H1 (cell line): ENCODE data around the gene LIN54. TPM values are rescaled to one million over a fixed set of nuclear protein-coding genes. Genes with fewer than 3 reads are reported as not detected.

Experiments used
- CTCF ChIA-PET: fragments of 300-600 bp; sonication (Branson Sonifier 250); formaldehyde crosslinking; loops from one replicate; lab custom pipeline; 2021; ENCODE audit not compliant: partially characterized antibody; lab: Charles Lee
- POLR2A ChIA-PET: fragments of 300-600 bp; sonication (Branson Sonifier 250); formaldehyde crosslinking; loops from one replicate; lab custom pipeline; 2021; ENCODE audit warnings: inconsistent platforms; ENCODE audit not compliant: partially characterized antibody; lab: Charles Lee
- DNase-seq, 2 experiments: peaks; one replicate each; pipeline versions ENCODE4 v3.0.0 to v3.0.0-alpha.2; 2010 to 2022; ENCODE audit warnings: low spot score in 2 of 2, low read depth in 1 of 2, mixed read lengths in 1 of 2
- FAIRE-seq: peaks from 2 replicates; lab custom pipeline; 2011; peaks lifted over from hg19 to GRCh38; lab: Jason Lieb, UNC
- H2AFZ ChIP-seq: 2 replicates; pipeline ENCODE4 v1.8.1; 2012; ENCODE audit warnings: low read length, inconsistent platforms
- H2AK5ac ChIP-seq: 2 replicates; pipeline ENCODE4 v1.6.1; 2013; ENCODE audit warnings: low read depth, low read length
- H2BK120ac ChIP-seq: replicated peaks from 2 replicates; pipeline ENCODE3; 2013; ENCODE audit warnings: low read depth, low read length, inconsistent platforms
- H2BK12ac ChIP-seq: 2 replicates; pipeline ENCODE4 v1.6.1; 2013; ENCODE audit warnings: low read depth, low read length
- H2BK15ac ChIP-seq: 2 replicates; pipeline ENCODE4 v1.6.1; 2013; ENCODE audit warnings: low read length
- H2BK20ac ChIP-seq: 2 replicates; pipeline ENCODE4 v1.6.1; 2013; ENCODE audit warnings: low read length
- H2BK5ac ChIP-seq: 2 replicates; pipeline ENCODE4 v1.6.1; 2013; ENCODE audit warnings: low read depth, low read length
- H3K14ac ChIP-seq: 2 replicates; pipeline ENCODE4 v1.6.1; 2013; ENCODE audit warnings: inconsistent platforms; ENCODE audit not compliant: insufficient read length
- H3K18ac ChIP-seq: 2 replicates; pipeline ENCODE4 v1.6.1; 2013; ENCODE audit warnings: low read length; ENCODE audit errors: extremely low read depth
- H3K23ac ChIP-seq: 2 replicates; pipeline ENCODE4 v1.6.1; 2013; ENCODE audit warnings: inconsistent platforms; ENCODE audit not compliant: insufficient read length
- H3K23me2 ChIP-seq: 2 replicates; pipeline ENCODE4 v1.6.1; 2013; ENCODE audit warnings: low read depth, low read length
- H3K27ac ChIP-seq: 2 replicates; pipeline ENCODE4 v1.6.1; 2011; ENCODE audit warnings: low read depth, low read length, inconsistent platforms
- H3K27me3 ChIP-seq, 4 experiments: replicated peaks in 1 of 4; 1 replicate in 1 of 4; 2 replicates in 3 of 4; pipeline versions ENCODE4 v1.6.1 to v1.8.1; 2011 to 2013; ENCODE audit warnings: low read length in 3 of 4, mild to moderate bottlenecking in 3 of 4, inconsistent platforms in 2 of 4, mixed read lengths in 2 of 4, moderate library complexity in 1 of 4; ENCODE audit not compliant: control insufficient read depth in 3 of 4, insufficient read depth in 3 of 4; ENCODE audit errors: extremely low read depth in 1 of 4
- H3K36me3 ChIP-seq, 4 experiments: 2 replicates each; pipeline versions ENCODE4 v1.6.1 to v1.8.1; 2011 to 2013; ENCODE audit warnings: mild to moderate bottlenecking in 4 of 4, low read length in 3 of 4, moderate library complexity in 2 of 4, control low read depth in 1 of 4, inconsistent platforms in 1 of 4; ENCODE audit not compliant: insufficient read depth in 4 of 4, control insufficient read depth in 2 of 4
- H3K4ac ChIP-seq: replicated peaks from 2 replicates; pipeline ENCODE3; 2013; ENCODE audit warnings: low read length, low read depth, mixed read lengths, inconsistent platforms; ENCODE audit not compliant: insufficient read length
- H3K4me1 ChIP-seq, 4 experiments: replicated peaks in 1 of 4; 1 replicate in 1 of 4; 2 replicates in 3 of 4; pipeline versions ENCODE4 v1.6.1 to v1.8.1; 2011 to 2013; ENCODE audit warnings: low read length in 3 of 4, inconsistent platforms in 2 of 4, mixed read lengths in 1 of 4; ENCODE audit not compliant: insufficient read depth in 4 of 4, control insufficient read depth in 3 of 4
- H3K4me2 ChIP-seq, 2 experiments: 2 replicates each; pipeline versions ENCODE4 v1.6.1 to v1.8.1; 2011 to 2013; ENCODE audit warnings: low read depth in 2 of 2, low read length in 2 of 2, control low read depth in 1 of 2, inconsistent platforms in 1 of 2, mild to moderate bottlenecking in 1 of 2; ENCODE audit not compliant: insufficient read depth in 1 of 2
- H3K4me3 ChIP-seq, 4 experiments: fragments of 200-600, 300-600 bp in 1 of 4; sonication (generic), shearing (Covaris generic), sonication (Bioruptor Twin) in 1 of 4; 2 replicates each; pipeline versions ENCODE4 v1.5.1 to v1.8.1; 2011 to 2016; ENCODE audit warnings: low read length in 4 of 4, low read depth in 3 of 4, control low read depth in 2 of 4, inconsistent platforms in 2 of 4, mild to moderate bottlenecking in 2 of 4, mixed read lengths in 1 of 4, moderate library complexity in 1 of 4; ENCODE audit not compliant: insufficient read depth in 2 of 4; ENCODE audit errors: extremely low read depth in 1 of 4
- H3K56ac ChIP-seq: replicated peaks from 2 replicates; pipeline ENCODE3; 2013; ENCODE audit warnings: low read depth, mild to moderate bottlenecking, mixed read lengths, low read length, inconsistent platforms; ENCODE audit not compliant: insufficient read length
- H3K79me1 ChIP-seq: 2 replicates; pipeline ENCODE4 v1.6.1; 2013; ENCODE audit warnings: low read depth, low read length, control low read depth
- H3K79me2 ChIP-seq, 2 experiments: 2 replicates each; pipeline versions ENCODE4 v1.6.1 to v1.8.1; 2012 to 2013; ENCODE audit warnings: low read length in 2 of 2, mild to moderate bottlenecking in 2 of 2, inconsistent platforms in 1 of 2; ENCODE audit not compliant: insufficient read depth in 2 of 2, control insufficient read depth in 1 of 2
- H3K9ac ChIP-seq, 4 experiments: replicated peaks in 1 of 4; 1 replicate in 1 of 4; 2 replicates in 3 of 4; pipeline versions ENCODE4 v1.6.1 to v1.8.1; 2011 to 2013; ENCODE audit warnings: low read depth in 3 of 4, low read length in 3 of 4, control low read depth in 2 of 4, mild to moderate bottlenecking in 2 of 4, moderate library complexity in 2 of 4, inconsistent platforms in 1 of 4; ENCODE audit errors: extremely low read depth in 1 of 4
- H3K9me3 ChIP-seq, 2 experiments: 2 replicates each; pipeline versions ENCODE4 v1.6.1 to v1.8.1; 2012 to 2013; ENCODE audit warnings: mild to moderate bottlenecking in 2 of 2, moderate library complexity in 2 of 2, control low read depth in 1 of 2, inconsistent platforms in 1 of 2, low read depth in 1 of 2, low read length in 1 of 2, mixed read lengths in 1 of 2; ENCODE audit not compliant: insufficient read depth in 2 of 2
- H4K20me1 ChIP-seq, 2 experiments: replicated peaks in 1 of 2; 2 replicates each; pipeline versions ENCODE3 to v1.8.1; 2011 to 2013; ENCODE audit warnings: inconsistent platforms in 2 of 2, low read length in 2 of 2, mild to moderate bottlenecking in 1 of 2; ENCODE audit not compliant: insufficient read depth in 2 of 2, control insufficient read depth in 1 of 2
- H4K5ac ChIP-seq: 2 replicates; pipeline ENCODE4 v1.6.1; 2013; ENCODE audit warnings: low read length, low read depth, mixed read lengths, inconsistent platforms; ENCODE audit not compliant: insufficient read length
- H4K8ac ChIP-seq: 2 replicates; pipeline ENCODE4 v1.8.0; 2013; ENCODE audit warnings: mild to moderate bottlenecking, moderate library complexity, low read length, inconsistent platforms; ENCODE audit not compliant: insufficient read depth; ENCODE audit errors: extremely low read depth
- H4K91ac ChIP-seq: replicated peaks from 2 replicates; pipeline ENCODE3; 2013; ENCODE audit warnings: low read length, mixed read lengths, inconsistent platforms; ENCODE audit not compliant: insufficient read length
- CHD1 ChIP-seq: IDR thresholded peaks from 2 replicates; pipeline ENCODE4 v1.6.1; 2012; ENCODE audit warnings: low read depth, low read length, improper control_type of control experiment
- CREB1 ChIP-seq: IDR thresholded peaks from 2 replicates; pipeline ENCODE4 v1.6.1; 2012; ENCODE audit warnings: inconsistent platforms
- JUN ChIP-seq: IDR thresholded peaks from 2 replicates; pipeline ENCODE4 v1.6.1; 2011; ENCODE audit warnings: low read depth, mild to moderate bottlenecking, improper control_type of control experiment, low read length
- NANOG ChIP-seq: IDR thresholded peaks from 2 replicates; pipeline ENCODE4 v1.6.1; 2011; ENCODE audit warnings: low read length, low read depth, mild to moderate bottlenecking, inconsistent platforms; ENCODE audit not compliant: insufficient read depth, poor library complexity, severe bottlenecking
- PHF8 ChIP-seq: fragments of 200-600 bp; sonication (generic); conservative IDR thresholded peaks from 2 replicates; pipeline ENCODE4 v1.7.1; 2012; ENCODE audit warnings: low read depth, mild to moderate bottlenecking, inconsistent platforms, low read length, moderate library complexity
- SIN3A ChIP-seq, 2 experiments: IDR thresholded peaks in 1 of 2; conservative IDR thresholded peaks in 1 of 2; 2 replicates each; pipeline ENCODE4 v1.6.1; 2011 to 2012; ENCODE audit warnings: low read length in 2 of 2, improper control_type of control experiment in 1 of 2, low read depth in 1 of 2, mild to moderate bottlenecking in 1 of 2
- SP1 ChIP-seq: IDR thresholded peaks from 2 replicates; pipeline ENCODE4 v1.6.1; 2011; ENCODE audit warnings: low read depth, low read length
- SRF ChIP-seq: IDR thresholded peaks from 2 replicates; pipeline ENCODE4 v1.6.1; 2011; ENCODE audit warnings: mild to moderate bottlenecking, low read depth, low read length, moderate library complexity
- TAF1 ChIP-seq: IDR thresholded peaks from 2 replicates; pipeline ENCODE4 v1.6.1; 2011; ENCODE audit warnings: mild to moderate bottlenecking, low read depth, low read length
- TAF7 ChIP-seq: optimal IDR thresholded peaks from 2 replicates; pipeline ENCODE3; 2011; ENCODE audit warnings: low read depth, mild to moderate bottlenecking, inconsistent platforms, low read length, moderate library complexity, borderline replicate concordance
- WGBS, 2 experiments: shearing (Covaris generic) in 1 of 2; methylation state at CpG; one replicate each; pipeline versions ENCODE4 v1.1.6 to v1.1.7; 2013 to 2015; ENCODE audit warnings: low lambda C conversion rate in 2 of 2, mixed read lengths in 2 of 2, inconsistent platforms in 1 of 2, low coverage in 1 of 2, missing lambda C conversion rate in 1 of 2; ENCODE audit not compliant: insufficient replicate concordance in 2 of 2, insufficient coverage in 1 of 2, insufficient read length in 1 of 2; ENCODE audit errors: extremely low coverage in 1 of 2, missing lambda C conversion rate in 1 of 2; 5-methylcytosine and 5-hydroxymethylcytosine counted together
- polyA plus RNA-seq, 7 experiments: library from polyadenylated mRNA; depleted of rRNA in 3 of 7; stranded (reverse) in 5 of 7; unstranded in 2 of 7; fragments of >200 nt in 5 of 7; fragments of 200-250 nt in 2 of 7; gene quantifications; 1 replicate in 5 of 7; 2 replicates in 1 of 7; 4 replicates in 1 of 7; pipeline versions ENCODE4 v1.2.1 to v1.2.3, GENCODE V29; 2011 to 2013; ENCODE audit warnings: missing spikeins in 2 of 7, mixed read lengths in 2 of 7
- total RNA-seq: library from RNA; stranded (reverse); fragmentation: NEBNext Ultra II Directional; extraction: Animal tissue kit (Norgen Biotek cat#: 25700); gene quantifications from 2 replicates; pipeline ENCODE4 v1.2.1, GENCODE V29; 2021

The LIN54 gene
- total and polyA plus RNA-seq, 2 of the 8 experiments (the other 6 are each of a cell fraction or from before 2014, with no cell fraction given), result 5.7 to 11.1 TPM

DNA sequence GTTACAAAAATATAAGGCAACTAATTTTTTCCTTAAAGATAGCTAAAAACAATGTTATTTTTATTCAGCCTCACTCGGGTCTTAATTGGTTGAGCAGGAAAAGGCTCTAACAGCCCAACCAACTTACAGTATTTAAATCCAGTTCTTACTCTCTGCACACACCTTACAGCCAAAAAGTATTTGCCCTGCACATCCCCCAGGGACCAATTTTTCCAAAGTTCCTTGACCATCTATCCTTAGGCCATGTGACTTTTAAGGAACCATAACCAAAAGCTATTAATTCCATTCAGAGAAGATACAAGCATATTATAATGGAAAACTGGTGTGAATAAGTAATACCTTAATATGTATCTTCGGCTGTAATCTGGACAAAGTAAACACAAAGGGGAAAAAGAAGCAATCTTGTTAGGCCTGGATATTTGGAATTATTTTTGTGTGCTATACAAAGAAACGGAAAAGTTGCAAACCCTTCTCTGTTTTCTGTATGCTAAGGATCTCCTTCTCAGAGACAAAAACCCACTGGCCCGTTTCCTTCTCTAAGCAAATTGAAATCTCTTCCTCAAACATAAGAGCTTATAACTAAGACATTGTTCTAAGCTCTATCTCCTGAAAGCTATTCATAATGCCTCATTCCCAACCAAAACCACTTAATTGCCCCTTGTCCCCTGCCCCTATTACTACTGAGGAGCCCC lies 111.1 kb downstream of the LIN54 start:
- peaks cover 0 to 2% (median 0%) of the 10 kb centered on the region in 4 experiments; a peak in 1 of 7 replicates for H3K4me1 ChIP-seq
- peak overlapping the region; percentile 80; the same call in 1 of the 2 replicates for H3K27ac ChIP-seq
- no peak overlapping the region for H2BK15ac ChIP-seq
- H3K23ac ChIP-seq, result no peak overlapping the region
- POLR2A ChIA-PET, result interaction anchor here (1.0 to 6.8 kb wide), 19 partner anchors 11 to 556 kb away, joined by 3 to 86 read pairs (median 5); partner anchors contain the start of genes COPS4, HELQ, LIN54 and SEC31A
- H2BK120ac ChIP-seq, result no peak overlapping the region
- H2AK5ac ChIP-seq, result peak overlapping the region; percentile 0; the same call in 1 of the 2 replicates
- peaks cover 3 to 46% (median 17%) of the 10 kb centered on the region in 4 experiments; a peak in 7 of 8 replicates for H3K36me3 ChIP-seq
- H3K4me3 ChIP-seq, result peak overlapping the region; percentile 81 to 97 (median 89)
- peak overlapping the region; percentile 22 for H4K5ac ChIP-seq
- no peak overlapping the region for H2BK20ac ChIP-seq
- no peak overlapping the region for H2AFZ ChIP-seq
- H3K4ac ChIP-seq, result no peak overlapping the region
- H3K14ac ChIP-seq, result no peak overlapping the region
- CTCF ChIA-PET, result interaction anchor here (1.2 kb wide), 1 partner anchor 7 kb away, joined by 3 read pairs; no protein-coding TSS in a partner anchor
- 4% methylated on average over 4 of the region's 4 CpGs; no CpG with 5 or more reads in 1 of the 2 experiments for WGBS, 2 experiments
- peaks cover 20 to 77% of the 10 kb centered on the region in 2 experiments for H3K79me2 ChIP-seq
- no peaks in the 10 kb centered on the region for H3K9me3 ChIP-seq
- H3K79me1 ChIP-seq, result no peaks in the 10 kb centered on the region
- peaks cover 10% of the 10 kb centered on the region for H3K23me2 ChIP-seq
- H4K20me1 ChIP-seq, result peaks cover 3 to 8% of the 10 kb centered on the region in 2 experiments
- DNase-seq (no peak), FAIRE-seq (no peak)
- H3K18ac ChIP-seq, result no peak overlapping the region
- H2BK5ac ChIP-seq, result no peak overlapping the region; the same call in 1 of the 2 replicates
- H3K9ac ChIP-seq, result peak overlapping the region; percentile 73 to 99 (median 82)
- H4K8ac ChIP-seq, result no peak overlapping the region
- peak overlapping the region; percentile 75 to 84 for H3K4me2 ChIP-seq
- no peak overlapping the region for H3K56ac ChIP-seq
- H2BK12ac ChIP-seq, result no peak overlapping the region
- H3K27me3 ChIP-seq, result no peaks in the 10 kb centered on the region
- no peak overlapping the region for H4K91ac ChIP-seq
- no peak for TF ChIP-seq NANOG
- TF ChIP-seq SRF, result no peak
- no peak for TF ChIP-seq SIN3A (conservative IDR thresholded peaks at IDR 0.05 in 1 of 2, IDR thresholded peaks at IDR 0.05 in 1 of 2; ENCODE audit: low read depth in 1 of 2, low read length in 2 of 2)
- no peak for TF ChIP-seq TAF1
- no peak for TF ChIP-seq CHD1
- TF ChIP-seq CREB1, result no peak
- TF ChIP-seq JUN, result no peak
- TF ChIP-seq TAF7, result no peak
- TF ChIP-seq SP1, result no peak
- TF ChIP-seq PHF8, result no peak
